Neuronal stem cell (in vitro differentiated cells): Measurements from ENCODE around the gene CCDC91.

Experiments
- DNase-seq: peaks from one replicate; pipeline ENCODE4 v3.0.0-alpha.2; 2013; ENCODE audit warnings: low spot score
- H2AFZ ChIP-seq: one replicate; pipeline ENCODE4 v1.6.1; 2013; ENCODE audit warnings: mild to moderate bottlenecking, low read length, inconsistent platforms
- H2AK5ac ChIP-seq: 2 replicates; pipeline ENCODE4 v1.6.1; 2013; ENCODE audit warnings: low read depth, mild to moderate bottlenecking, inconsistent platforms, low read length, moderate library complexity, mixed read lengths
- H2BK120ac ChIP-seq: 2 replicates; pipeline ENCODE4 v1.6.1; 2013; ENCODE audit warnings: low read depth, mild to moderate bottlenecking, inconsistent platforms, low read length, moderate library complexity, mixed read lengths
- H2BK12ac ChIP-seq: one replicate; pipeline ENCODE4 v1.6.1; 2013; ENCODE audit warnings: low read length, inconsistent platforms
- H2BK15ac ChIP-seq: 2 replicates; pipeline ENCODE4 v1.6.1; 2013; ENCODE audit warnings: mild to moderate bottlenecking, low read length, inconsistent platforms, mixed read lengths
- H2BK5ac ChIP-seq: one replicate; pipeline ENCODE4 v1.6.1; 2013; ENCODE audit warnings: inconsistent platforms, mild to moderate bottlenecking, low read length, moderate library complexity
- H3K14ac ChIP-seq: one replicate; pipeline ENCODE4 v1.6.1; 2013; ENCODE audit warnings: low read length, inconsistent platforms
- H3K18ac ChIP-seq: 2 replicates; pipeline ENCODE4 v1.6.1; 2013; ENCODE audit warnings: low read length, inconsistent platforms
- H3K23ac ChIP-seq: 2 replicates; pipeline ENCODE4 v1.6.1; 2013; ENCODE audit warnings: low read depth, mild to moderate bottlenecking, mixed read lengths, low read length, inconsistent platforms; ENCODE audit not compliant: poor library complexity
- H3K27ac ChIP-seq: replicated peaks from 3 replicates; pipeline ENCODE4 v1.5.1; 2013; ENCODE audit warnings: low read length, inconsistent platforms
- H3K27me3 ChIP-seq, 3 experiments: 2 replicates each; pipeline ENCODE4 v1.6.1; 2013; ENCODE audit warnings: low read length in 3 of 3, mild to moderate bottlenecking in 2 of 3, inconsistent platforms in 1 of 3, low read depth in 1 of 3, mixed read lengths in 1 of 3, moderate library complexity in 1 of 3; ENCODE audit not compliant: control insufficient read depth in 3 of 3, insufficient read depth in 3 of 3
- H3K36me3 ChIP-seq, 2 donors: replicated peaks in 1 of 2; 2 replicates each; pipeline ENCODE4 v1.6.1; 2013; ENCODE audit warnings: low read length in 2 of 2; ENCODE audit not compliant: control insufficient read depth in 2 of 2, insufficient read depth in 2 of 2
- H3K4ac ChIP-seq: 2 replicates; pipeline ENCODE4 v1.6.1; 2013; ENCODE audit warnings: inconsistent platforms, mild to moderate bottlenecking, low read length, moderate library complexity
- H3K4me1 ChIP-seq, 2 donors: 1 replicate in 1 of 2; 2 replicates in 1 of 2; pipeline ENCODE4 v1.6.1; 2013; ENCODE audit warnings: low read length in 2 of 2, low read depth in 1 of 2; ENCODE audit not compliant: control insufficient read depth in 2 of 2, insufficient read depth in 1 of 2
- H3K4me2 ChIP-seq: one replicate; pipeline ENCODE4 v1.6.1; 2013; ENCODE audit warnings: mild to moderate bottlenecking, low read length, inconsistent platforms; ENCODE audit not compliant: insufficient read depth, poor library complexity, severe bottlenecking
- H3K4me3 ChIP-seq, 2 donors: 2 replicates each; pipeline ENCODE4 v1.5.1; 2013; ENCODE audit warnings: low read length in 2 of 2, mild to moderate bottlenecking in 2 of 2, inconsistent platforms in 1 of 2, moderate library complexity in 1 of 2
- H3K79me1 ChIP-seq: one replicate; pipeline ENCODE4 v1.6.1; 2013; ENCODE audit warnings: low read depth, mild to moderate bottlenecking, inconsistent platforms, low read length, moderate library complexity
- H3K9ac ChIP-seq: one replicate; pipeline ENCODE4 v1.6.1; 2013; ENCODE audit warnings: mild to moderate bottlenecking, low read depth, low read length, inconsistent platforms; ENCODE audit not compliant: poor library complexity
- H3K9me3 ChIP-seq, 2 donors: replicated peaks in 1 of 2; 2 replicates each; pipeline versions ENCODE3 to v1.6.1; 2013; ENCODE audit warnings: low read length in 2 of 2, mild to moderate bottlenecking in 2 of 2, inconsistent platforms in 1 of 2, low read depth in 1 of 2, mixed read lengths in 1 of 2, moderate library complexity in 1 of 2; ENCODE audit not compliant: control insufficient read depth in 2 of 2, insufficient read depth in 1 of 2
- H4K8ac ChIP-seq: one replicate; pipeline ENCODE4 v1.6.1; 2013; ENCODE audit warnings: low read depth, mild to moderate bottlenecking, inconsistent platforms, low read length, moderate library complexity
- H4K91ac ChIP-seq: one replicate; pipeline ENCODE4 v1.6.1; 2013; ENCODE audit warnings: low read length, low read depth, mild to moderate bottlenecking, inconsistent platforms; ENCODE audit not compliant: poor library complexity
- WGBS, 2 donors: extraction: QIAGEN DNeasy Blood & Tissue Kit; methylation state at CpG; one replicate each; pipeline ENCODE4 v1.1.7; 2013; ENCODE audit warnings: missing lambda C conversion rate in 2 of 2, mixed read lengths in 1 of 2; ENCODE audit not compliant: insufficient read length in 2 of 2, insufficient replicate concordance in 1 of 2; ENCODE audit errors: extremely low coverage in 2 of 2; 5-methylcytosine and 5-hydroxymethylcytosine counted together

Gene CCDC91

GRCh38 chr12:28175098-28175589 lies 15.1 kb upstream of the CCDC91 start:
- H2BK5ac ChIP-seq: no peak overlapping the region
- H3K4ac ChIP-seq: no peak overlapping the region
- H3K9me3 ChIP-seq: no peaks in the 10 kb centered on the region
- H3K4me2 ChIP-seq: no peak overlapping the region
- H2AFZ ChIP-seq: no peak overlapping the region
- no peak for DNase-seq
- H3K79me1 ChIP-seq: no peaks in the 10 kb centered on the region
- no peaks in the 10 kb centered on the region for H3K27me3 ChIP-seq
- no peaks in the 10 kb centered on the region for H3K4me1 ChIP-seq
- no peak overlapping the region for H3K4me3 ChIP-seq
- no peak overlapping the region for H3K27ac ChIP-seq
- H3K36me3 ChIP-seq: no peaks in the 10 kb centered on the region
- H4K8ac ChIP-seq: no peak overlapping the region
- H3K23ac ChIP-seq: no peak overlapping the region
- no CpG with 5 or more reads among the region's 1 CpG for WGBS, 2 donors
- H2BK120ac ChIP-seq: no peak overlapping the region
- no peak overlapping the region for H3K18ac ChIP-seq
- H2BK12ac ChIP-seq: no peak overlapping the region
- no peak overlapping the region for H2BK15ac ChIP-seq
- H3K14ac ChIP-seq: no peak overlapping the region
- H4K91ac ChIP-seq: no peak overlapping the region
- no peak overlapping the region for H2AK5ac ChIP-seq
- no peak overlapping the region for H3K9ac ChIP-seq

- no CpG with 5 or more reads among the region's 3 CpGs for WGBS, 2 donors
- H4K8ac ChIP-seq: no peak overlapping the region
- no peaks in the 10 kb centered on the region for H3K79me1 ChIP-seq
- H3K4ac ChIP-seq: no peak overlapping the region
- H3K9ac ChIP-seq: no peak overlapping the region
- no peak overlapping the region for H2BK5ac ChIP-seq
- H3K4me3 ChIP-seq: no peak overlapping the region
- H3K14ac ChIP-seq: no peak overlapping the region
- H2BK120ac ChIP-seq: no peak overlapping the region
- no peak overlapping the region for H2BK12ac ChIP-seq
- no peak overlapping the region for H2AFZ ChIP-seq
- no peaks in the 10 kb centered on the region for H3K36me3 ChIP-seq
- no peak overlapping the region for H2BK15ac ChIP-seq
- H3K18ac ChIP-seq: no peak overlapping the region
- no peak overlapping the region for H3K23ac ChIP-seq
- no peaks in the 10 kb centered on the region for H3K4me1 ChIP-seq
- no peaks in the 10 kb centered on the region for H3K9me3 ChIP-seq
- H3K4me2 ChIP-seq: no peak overlapping the region
- H4K91ac ChIP-seq: no peak overlapping the region
- no peak for DNase-seq
- H3K27me3 ChIP-seq: no peaks in the 10 kb centered on the region
- H2AK5ac ChIP-seq: no peak overlapping the region
- H3K27ac ChIP-seq: no peak overlapping the region
These were observed 14.0 kb upstream of the CCDC91 start for GRCh38 chr12:28176295-28176694.

GRCh38 chr12:28177461-28177860 lies 12.8 kb upstream of the CCDC91 start:
- no peaks in the 10 kb centered on the region for H3K27me3 ChIP-seq
- H2AK5ac ChIP-seq: no peak overlapping the region
- H3K4me3 ChIP-seq: no peak overlapping the region
- no peak overlapping the region for H2BK120ac ChIP-seq
- no peaks in the 10 kb centered on the region for H3K4me1 ChIP-seq
- no peak overlapping the region for H3K18ac ChIP-seq
- WGBS, 2 donors: no CpG with 5 or more reads among the region's 2 CpGs
- no peak overlapping the region for H2AFZ ChIP-seq
- DNase-seq: no peak
- no peak overlapping the region for H4K91ac ChIP-seq
- H3K4ac ChIP-seq: no peak overlapping the region
- H3K4me2 ChIP-seq: no peak overlapping the region
- no peaks in the 10 kb centered on the region for H3K79me1 ChIP-seq
- H3K9ac ChIP-seq: no peak overlapping the region
- no peaks in the 10 kb centered on the region for H3K36me3 ChIP-seq
- no peak overlapping the region for H4K8ac ChIP-seq
- H2BK12ac ChIP-seq: no peak overlapping the region
- no peak overlapping the region for H2BK5ac ChIP-seq
- no peak overlapping the region for H3K23ac ChIP-seq
- H3K27ac ChIP-seq: no peak overlapping the region
- H2BK15ac ChIP-seq: no peak overlapping the region
- no peaks in the 10 kb centered on the region for H3K9me3 ChIP-seq
- no peak overlapping the region for H3K14ac ChIP-seq

GRCh38 chr12:28177905-28178304 lies 12.4 kb upstream of the CCDC91 start:
- Histone ChIP-seq H3K23ac (no peak overlapping the region), H3K9me3 (no peaks in the 10 kb centered on the region), H2AFZ (no peak overlapping the region), H3K4me3 (no peak overlapping the region), H2BK15ac (no peak overlapping the region), H2BK12ac (no peak overlapping the region), H3K4ac (no peak overlapping the region), H3K36me3 (no peaks in the 10 kb centered on the region), H2BK5ac (no peak overlapping the region), H2AK5ac (no peak overlapping the region), H3K27me3 (no peaks in the 10 kb centered on the region), H2BK120ac (no peak overlapping the region), H3K79me1 (no peaks in the 10 kb centered on the region), H3K18ac (no peak overlapping the region), H3K4me2 (no peak overlapping the region), H4K91ac (no peak overlapping the region), H3K14ac (no peak overlapping the region), H4K8ac (no peak overlapping the region), H3K27ac (no peak overlapping the region), H3K4me1 (no peaks in the 10 kb centered on the region), H3K9ac (no peak overlapping the region)
- DNase-seq: no peak
